Measurements from ENCODE around the gene H3-3A.

The H3-3A gene

DNA sequence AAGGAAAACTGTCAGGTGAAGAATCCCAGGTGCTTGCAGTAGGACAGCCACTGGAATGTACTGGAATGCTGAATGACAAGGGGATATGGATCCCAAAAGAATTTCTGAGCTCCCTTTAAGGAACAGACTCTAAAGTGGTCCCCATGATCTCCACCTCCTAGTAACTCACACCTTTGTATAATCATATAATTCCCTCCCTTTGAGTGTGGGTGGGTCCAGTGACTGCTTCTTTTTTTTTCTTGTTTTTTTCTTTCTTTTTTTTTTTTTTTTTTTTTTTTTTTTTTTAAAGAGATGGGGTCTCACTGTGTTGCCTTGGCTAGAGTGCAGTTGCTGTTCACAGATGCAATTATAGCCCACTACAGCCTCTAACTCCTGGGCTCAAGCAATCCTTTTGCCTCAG, 28.5 kb upstream of the H3-3A start:
- no peaks in the 10 kb centered on the region for H3K36me3 ChIP-seq (ENCODE audit: control insufficient read depth, insufficient read depth, low read length)
- H3K9ac ChIP-seq (ENCODE audit: low read depth, low read length) = no peak overlapping the region
- H3K9me3 ChIP-seq (ENCODE audit: control insufficient read depth, insufficient read depth, low read length) = no peaks in the 10 kb centered on the region
- H3K27ac ChIP-seq (ENCODE audit: low read depth, low read length) = no peak overlapping the region
- no peaks in the 10 kb centered on the region for H3K4me1 ChIP-seq (ENCODE audit: control insufficient read depth, insufficient read depth, low read length)
- no peak overlapping the region for H3K4me3 ChIP-seq (ENCODE audit: low read depth, low read length)
- no peaks in the 10 kb centered on the region for H3K27me3 ChIP-seq (ENCODE audit: control insufficient read depth, insufficient read depth, low read length)

DNA sequence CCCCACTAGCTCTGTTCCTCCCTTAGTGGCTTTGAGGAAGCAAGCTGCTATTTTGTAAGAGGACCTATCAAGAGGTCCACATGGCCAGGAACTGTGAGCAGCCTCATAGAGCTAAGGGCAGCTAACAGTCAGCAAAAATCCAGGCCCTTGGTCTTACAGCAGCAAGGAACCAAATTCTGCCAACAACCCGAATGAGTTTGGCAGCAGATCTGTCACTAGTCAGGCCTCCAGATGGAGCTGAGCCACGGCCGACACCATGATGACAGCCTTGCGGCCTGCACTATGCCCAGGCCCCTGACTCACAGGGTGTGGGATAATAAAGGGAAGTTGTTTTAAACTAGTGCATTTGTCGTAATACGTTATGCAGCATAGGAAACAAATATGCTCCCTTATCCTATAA, 28.0 kb upstream of the H3-3A start:
- Histone ChIP-seq H3K27ac (ENCODE audit: low read depth, low read length) (no peak overlapping the region), H3K4me3 (ENCODE audit: low read depth, low read length) (no peak overlapping the region), H3K27me3 (ENCODE audit: control insufficient read depth, insufficient read depth, low read length) (no peaks in the 10 kb centered on the region), H3K9ac (ENCODE audit: low read depth, low read length) (no peak overlapping the region), H3K36me3 (ENCODE audit: control insufficient read depth, insufficient read depth, low read length) (no peaks in the 10 kb centered on the region), H3K9me3 (ENCODE audit: control insufficient read depth, insufficient read depth, low read length) (no peaks in the 10 kb centered on the region), H3K4me1 (ENCODE audit: control insufficient read depth, insufficient read depth, low read length) (no peaks in the 10 kb centered on the region)

DNA sequence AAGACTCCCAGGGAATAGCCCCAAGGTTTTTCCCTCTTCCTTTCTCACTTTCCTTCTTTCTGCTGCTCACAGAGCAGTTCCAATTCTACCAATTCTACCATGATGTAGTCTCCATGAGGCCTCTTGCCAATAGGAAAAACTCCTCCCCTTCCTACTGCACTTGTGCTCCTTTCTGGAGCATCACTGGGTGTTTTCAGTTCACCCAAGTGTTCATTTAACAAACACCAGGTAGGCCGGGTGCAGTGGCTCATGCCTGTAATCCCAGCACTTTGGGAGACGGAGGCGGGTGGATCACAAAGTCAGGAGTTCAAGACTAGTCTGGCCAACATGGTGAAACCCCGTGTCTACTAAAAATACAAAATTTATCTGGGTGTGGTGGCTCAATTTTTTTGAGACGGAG, 26.6 kb upstream of the H3-3A start:
- Histone ChIP-seq H3K4me3 (ENCODE audit: low read depth, low read length) (no peak overlapping the region), H3K36me3 (ENCODE audit: control insufficient read depth, insufficient read depth, low read length) (no peaks in the 10 kb centered on the region), H3K9ac (ENCODE audit: low read depth, low read length) (no peak overlapping the region), H3K4me1 (ENCODE audit: control insufficient read depth, insufficient read depth, low read length) (no peaks in the 10 kb centered on the region), H3K27me3 (ENCODE audit: control insufficient read depth, insufficient read depth, low read length) (no peaks in the 10 kb centered on the region), H3K9me3 (ENCODE audit: control insufficient read depth, insufficient read depth, low read length) (no peaks in the 10 kb centered on the region), H3K27ac (ENCODE audit: low read depth, low read length) (no peak overlapping the region)

DNA sequence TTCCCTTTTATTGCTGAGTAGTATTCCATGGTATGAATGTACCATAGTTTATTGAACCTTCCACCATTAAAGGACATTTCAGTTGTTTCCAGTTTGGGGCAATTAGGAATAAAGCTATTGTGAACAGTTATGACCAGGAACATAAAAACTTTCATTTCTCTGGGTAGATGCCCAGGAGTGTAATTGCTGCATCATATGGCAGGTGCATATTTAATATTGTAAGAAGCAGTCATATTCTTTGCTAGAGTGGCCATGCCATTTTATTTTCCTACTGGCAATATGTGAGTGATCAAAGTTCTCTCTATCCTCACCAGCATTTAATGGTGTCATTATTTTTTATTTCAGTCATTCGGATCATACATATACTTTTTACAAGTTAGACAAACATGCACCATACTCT, 23.9 kb upstream of the H3-3A start:
- Histone ChIP-seq H3K4me1 (ENCODE audit: control insufficient read depth, insufficient read depth, low read length) (no peaks in the 10 kb centered on the region), H3K9me3 (ENCODE audit: control insufficient read depth, insufficient read depth, low read length) (no peaks in the 10 kb centered on the region), H3K4me3 (ENCODE audit: low read depth, low read length) (no peak overlapping the region), H3K36me3 (ENCODE audit: control insufficient read depth, insufficient read depth, low read length) (no peaks in the 10 kb centered on the region), H3K9ac (ENCODE audit: low read depth, low read length) (no peak overlapping the region), H3K27me3 (ENCODE audit: control insufficient read depth, insufficient read depth, low read length) (no peaks in the 10 kb centered on the region), H3K27ac (ENCODE audit: low read depth, low read length) (no peak overlapping the region)

DNA sequence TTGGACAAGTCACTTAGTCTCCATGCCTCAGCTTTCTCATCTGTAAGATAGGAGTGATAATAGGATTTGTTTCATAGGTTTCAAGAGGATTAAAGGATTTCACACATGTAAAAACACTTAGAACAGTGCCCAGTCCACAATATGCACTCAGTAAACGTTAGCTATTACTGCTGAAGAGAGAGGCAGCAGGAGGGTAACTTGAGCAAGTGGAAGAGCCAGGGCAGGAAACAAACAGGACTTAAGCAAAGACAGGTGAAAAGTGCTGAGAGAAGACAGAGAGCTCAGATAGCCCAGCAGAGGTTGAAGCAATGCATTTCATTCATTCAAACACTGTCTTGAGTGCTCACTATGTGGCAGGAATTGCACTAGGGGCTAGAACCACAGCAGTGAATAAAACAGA, 21.1 kb upstream of the H3-3A start:
- Histone ChIP-seq H3K36me3 (ENCODE audit: control insufficient read depth, insufficient read depth, low read length) (no peaks in the 10 kb centered on the region), H3K9me3 (ENCODE audit: control insufficient read depth, insufficient read depth, low read length) (no peaks in the 10 kb centered on the region), H3K4me3 (ENCODE audit: low read depth, low read length) (no peak overlapping the region), H3K4me1 (ENCODE audit: control insufficient read depth, insufficient read depth, low read length) (no peaks in the 10 kb centered on the region), H3K9ac (ENCODE audit: low read depth, low read length) (no peak overlapping the region), H3K27me3 (ENCODE audit: control insufficient read depth, insufficient read depth, low read length) (no peaks in the 10 kb centered on the region), H3K27ac (ENCODE audit: low read depth, low read length) (no peak overlapping the region)

DNA sequence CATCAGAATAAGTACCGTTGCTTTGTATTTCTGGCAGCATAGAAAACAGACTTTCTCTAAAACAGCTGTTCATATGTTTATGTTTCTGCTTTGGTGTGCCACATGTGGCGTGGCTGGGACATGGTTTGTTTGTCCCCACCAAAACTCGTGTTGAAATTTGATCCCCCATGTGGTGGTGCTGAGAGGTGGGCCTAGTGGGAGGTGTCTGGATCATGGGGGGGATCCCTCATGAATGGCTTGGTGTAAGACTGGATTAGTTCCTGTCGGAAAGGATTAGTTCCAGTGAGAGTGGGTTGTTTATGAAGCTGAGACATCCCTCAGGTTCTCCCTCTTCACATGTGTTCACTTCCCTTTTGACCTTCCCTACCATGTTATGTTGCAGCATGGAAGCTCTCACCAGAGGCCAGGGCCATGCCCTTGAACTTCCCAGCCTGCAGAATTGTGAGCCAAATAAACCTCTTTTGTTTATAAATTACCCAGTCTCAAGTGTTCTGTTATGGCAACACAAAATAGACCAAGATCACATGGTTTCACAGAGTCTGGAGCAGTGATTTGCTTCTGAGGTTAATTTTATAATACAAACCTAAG, 17.9 kb upstream of the H3-3A start:
- Histone ChIP-seq H3K27me3 (ENCODE audit: control insufficient read depth, insufficient read depth, low read length) (no peaks in the 10 kb centered on the region), H3K27ac (ENCODE audit: low read depth, low read length) (no peak overlapping the region), H3K9me3 (ENCODE audit: control insufficient read depth, insufficient read depth, low read length) (no peaks in the 10 kb centered on the region), H3K4me3 (ENCODE audit: low read depth, low read length) (no peak overlapping the region), H3K4me1 (ENCODE audit: control insufficient read depth, insufficient read depth, low read length) (no peaks in the 10 kb centered on the region), H3K9ac (ENCODE audit: low read depth, low read length) (no peak overlapping the region), H3K36me3 (ENCODE audit: control insufficient read depth, insufficient read depth, low read length) (no peaks in the 10 kb centered on the region)

DNA sequence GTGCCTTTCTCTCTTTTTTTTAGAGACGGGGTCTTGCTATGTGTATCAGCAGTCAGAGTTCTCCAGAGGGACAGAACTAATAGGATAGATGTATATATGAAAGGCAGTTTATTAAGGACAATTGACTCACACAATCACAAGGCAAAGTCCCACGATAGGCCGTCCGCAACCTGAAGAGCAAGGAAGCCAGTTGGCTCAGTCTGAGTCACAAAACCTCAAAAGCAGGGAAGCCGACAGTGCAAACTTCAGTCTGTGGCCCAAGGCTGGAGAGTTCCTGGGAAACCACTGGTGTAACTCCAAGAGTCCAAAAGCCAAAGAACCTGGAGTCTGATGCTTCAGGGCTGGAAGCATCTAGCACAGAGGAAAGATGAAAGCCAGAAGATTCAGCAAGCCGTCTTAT, 16.3 kb upstream of the H3-3A start:
- H3K27ac ChIP-seq (ENCODE audit: low read depth, low read length) = no peak overlapping the region
- no peak overlapping the region for H3K4me3 ChIP-seq (ENCODE audit: low read depth, low read length)

DNA sequence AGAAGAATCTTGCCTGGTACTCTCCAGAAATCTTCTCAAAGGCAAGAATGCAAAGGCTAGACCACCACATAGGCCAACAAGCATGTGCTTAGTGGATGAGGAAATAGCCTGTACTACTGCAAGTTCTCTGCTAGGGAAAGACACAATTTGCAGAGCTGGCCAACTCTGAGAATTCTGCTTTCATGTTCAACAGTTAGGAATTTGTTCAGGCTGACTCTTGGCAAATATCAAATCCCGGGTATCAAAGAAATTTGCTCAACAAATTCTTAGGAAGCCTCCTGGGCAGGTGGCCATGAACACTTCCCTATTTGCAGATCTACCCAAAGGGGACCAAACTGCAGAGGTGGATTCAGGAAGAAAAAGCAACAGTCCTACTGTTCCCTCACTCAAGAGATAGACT, 15.0 kb upstream of the H3-3A start:
- Histone ChIP-seq H3K27ac (ENCODE audit: low read depth, low read length) (no peak overlapping the region), H3K4me1 (ENCODE audit: control insufficient read depth, insufficient read depth, low read length) (no peaks in the 10 kb centered on the region), H3K9ac (ENCODE audit: low read depth, low read length) (no peak overlapping the region), H3K36me3 (ENCODE audit: control insufficient read depth, insufficient read depth, low read length) (no peaks in the 10 kb centered on the region), H3K9me3 (ENCODE audit: control insufficient read depth, insufficient read depth, low read length) (no peaks in the 10 kb centered on the region), H3K4me3 (ENCODE audit: low read depth, low read length) (no peak overlapping the region), H3K27me3 (ENCODE audit: control insufficient read depth, insufficient read depth, low read length) (no peaks in the 10 kb centered on the region)

More for the DNA sequence above, 16.3 kb upstream of the H3-3A start:
- H3K27me3 ChIP-seq (ENCODE audit: control insufficient read depth, insufficient read depth, low read length) = no peaks in the 10 kb centered on the region
- H3K9me3 ChIP-seq (ENCODE audit: control insufficient read depth, insufficient read depth, low read length) = no peaks in the 10 kb centered on the region
- no peak overlapping the region for H3K9ac ChIP-seq (ENCODE audit: low read depth, low read length)
- H3K36me3 ChIP-seq (ENCODE audit: control insufficient read depth, insufficient read depth, low read length) = no peaks in the 10 kb centered on the region
- no peaks in the 10 kb centered on the region for H3K4me1 ChIP-seq (ENCODE audit: control insufficient read depth, insufficient read depth, low read length)

DNA sequence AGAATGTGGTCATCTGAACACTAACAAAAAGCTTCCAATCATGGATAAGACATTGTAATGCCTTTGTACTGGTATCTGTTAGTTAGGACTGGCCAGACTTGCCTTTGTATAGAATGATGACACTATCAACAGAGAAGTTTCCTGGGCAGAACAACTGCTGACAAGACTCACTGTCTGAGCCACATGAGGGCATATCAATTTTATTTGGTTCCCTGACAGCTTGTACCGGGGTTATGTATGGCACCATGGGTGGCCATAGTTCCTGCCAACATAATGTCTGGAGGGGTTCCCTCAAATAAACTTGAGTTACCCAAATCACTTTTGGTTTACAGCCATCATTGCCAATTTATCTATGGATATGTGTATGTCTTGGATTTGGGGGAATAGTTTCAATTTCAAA, 13.6 kb upstream of the H3-3A start:
- no peaks in the 10 kb centered on the region for H3K27me3 ChIP-seq (ENCODE audit: control insufficient read depth, insufficient read depth, low read length)
- H3K4me1 ChIP-seq (ENCODE audit: control insufficient read depth, insufficient read depth, low read length) = no peaks in the 10 kb centered on the region
- no peaks in the 10 kb centered on the region for H3K9me3 ChIP-seq (ENCODE audit: control insufficient read depth, insufficient read depth, low read length)
- no peak overlapping the region for H3K27ac ChIP-seq (ENCODE audit: low read depth, low read length)
- no peak overlapping the region for H3K9ac ChIP-seq (ENCODE audit: low read depth, low read length)
- H3K4me3 ChIP-seq (ENCODE audit: low read depth, low read length) = no peak overlapping the region
- no peaks in the 10 kb centered on the region for H3K36me3 ChIP-seq (ENCODE audit: control insufficient read depth, insufficient read depth, low read length)

DNA sequence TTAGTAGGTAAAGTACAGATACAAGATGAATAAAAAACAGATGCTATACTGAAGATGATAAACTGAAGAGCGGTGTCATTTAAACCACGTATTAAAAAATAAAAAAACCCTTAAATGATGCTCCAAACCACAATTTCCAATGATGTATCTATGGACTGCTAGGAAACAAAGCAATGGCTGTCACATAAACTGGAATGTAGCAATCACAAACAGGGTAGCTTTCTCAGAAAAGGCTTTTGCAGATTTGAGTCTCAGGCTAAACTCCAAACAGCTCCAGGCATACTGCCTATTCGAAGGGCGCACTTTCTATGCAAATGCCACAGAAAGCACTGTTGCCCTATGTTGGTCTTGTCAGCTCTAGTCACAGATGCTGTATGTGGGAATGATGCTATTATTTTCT, 12.4 kb upstream of the H3-3A start:
- Histone ChIP-seq H3K36me3 (ENCODE audit: control insufficient read depth, insufficient read depth, low read length) (no peaks in the 10 kb centered on the region), H3K4me3 (ENCODE audit: low read depth, low read length) (no peak overlapping the region), H3K9me3 (ENCODE audit: control insufficient read depth, insufficient read depth, low read length) (no peaks in the 10 kb centered on the region), H3K27me3 (ENCODE audit: control insufficient read depth, insufficient read depth, low read length) (no peaks in the 10 kb centered on the region), H3K9ac (ENCODE audit: low read depth, low read length) (no peak overlapping the region), H3K27ac (ENCODE audit: low read depth, low read length) (no peak overlapping the region), H3K4me1 (ENCODE audit: control insufficient read depth, insufficient read depth, low read length) (peaks cover 9% of the 10 kb centered on the region)

DNA sequence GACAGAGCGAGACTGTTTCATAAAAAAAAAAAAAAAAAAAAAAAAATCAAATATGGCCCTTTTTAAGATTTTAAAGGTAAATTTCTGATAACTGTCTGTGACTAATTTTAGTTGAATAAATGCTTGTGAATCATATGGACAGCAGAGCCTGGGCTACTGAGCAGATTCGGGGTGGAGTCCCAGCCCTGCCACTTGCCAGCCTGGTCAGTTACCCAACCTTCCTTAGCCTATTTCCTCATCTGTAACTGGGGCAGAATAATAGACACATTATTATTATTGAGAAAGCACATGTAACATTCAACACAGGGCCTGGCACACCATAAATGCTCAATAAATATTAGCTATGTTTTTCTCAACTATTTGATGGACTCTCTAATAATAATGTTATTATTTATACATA, 11.2 kb upstream of the H3-3A start:
- H3K9ac ChIP-seq (ENCODE audit: low read depth, low read length) = no peak overlapping the region
- no peaks in the 10 kb centered on the region for H3K27me3 ChIP-seq (ENCODE audit: control insufficient read depth, insufficient read depth, low read length)
- H3K27ac ChIP-seq (ENCODE audit: low read depth, low read length) = no peak overlapping the region
- no peaks in the 10 kb centered on the region for H3K36me3 ChIP-seq (ENCODE audit: control insufficient read depth, insufficient read depth, low read length)
- no peaks in the 10 kb centered on the region for H3K9me3 ChIP-seq (ENCODE audit: control insufficient read depth, insufficient read depth, low read length)
- H3K4me1 ChIP-seq (ENCODE audit: control insufficient read depth, insufficient read depth, low read length) = peaks cover 9% of the 10 kb centered on the region
- H3K4me3 ChIP-seq (ENCODE audit: low read depth, low read length) = no peak overlapping the region

DNA sequence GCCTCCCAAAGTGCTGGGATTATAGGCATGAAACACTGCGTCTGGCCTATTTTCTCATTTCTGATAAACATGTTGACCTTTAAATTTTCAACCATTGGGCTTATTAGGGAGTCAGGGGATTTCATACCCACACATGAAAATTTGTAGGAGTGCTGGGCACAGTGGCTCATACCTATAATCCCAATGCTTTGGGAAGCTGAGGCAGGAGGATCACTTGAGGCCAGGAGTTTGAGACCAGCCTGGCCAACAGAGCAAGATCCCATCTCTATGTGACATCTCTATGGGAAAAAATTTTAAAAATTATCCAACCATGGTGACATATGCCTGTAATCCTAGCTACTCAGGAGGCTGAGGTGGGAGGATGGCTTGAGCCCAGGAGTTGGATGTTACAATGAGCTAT, 10.5 kb upstream of the H3-3A start:
- no peak overlapping the region for H3K27ac ChIP-seq (ENCODE audit: low read depth, low read length)
- no peaks in the 10 kb centered on the region for H3K27me3 ChIP-seq (ENCODE audit: control insufficient read depth, insufficient read depth, low read length)

More for the DNA sequence above, 10.5 kb upstream of the H3-3A start:
- peaks cover 9% of the 10 kb centered on the region for H3K4me1 ChIP-seq (ENCODE audit: control insufficient read depth, insufficient read depth, low read length)
- no peaks in the 10 kb centered on the region for H3K9me3 ChIP-seq (ENCODE audit: control insufficient read depth, insufficient read depth, low read length)
- no peak overlapping the region for H3K4me3 ChIP-seq (ENCODE audit: low read depth, low read length)
- H3K36me3 ChIP-seq (ENCODE audit: control insufficient read depth, insufficient read depth, low read length) = no peaks in the 10 kb centered on the region
- H3K9ac ChIP-seq (ENCODE audit: low read depth, low read length) = no peak overlapping the region

Data from HUES48 (cell line).